Activated CD8-positive, alpha-beta memory T cell treated with anti-CD3 and anti-CD28 coated beads, Interleukin-2, amount 50 U/mL, for 1 hour (primary cell): ENCODE data around the gene SPPL3.
"Not testable (repeated sequence)": the region's sequence is repeated elsewhere in the genome, so short reads cannot be mapped to it uniquely, and the experiment has no call there.

Experiments used
- DNase-seq: peaks from one replicate; pipeline ENCODE4 v3.0.0-alpha.2; 2020; ENCODE audit errors: extremely low read depth

SPPL3 gene

GRCh38 chr12:120748242-120748641 is 155.9 kb downstream of the SPPL3 start:
- DNase-seq, result no peak

DNA sequence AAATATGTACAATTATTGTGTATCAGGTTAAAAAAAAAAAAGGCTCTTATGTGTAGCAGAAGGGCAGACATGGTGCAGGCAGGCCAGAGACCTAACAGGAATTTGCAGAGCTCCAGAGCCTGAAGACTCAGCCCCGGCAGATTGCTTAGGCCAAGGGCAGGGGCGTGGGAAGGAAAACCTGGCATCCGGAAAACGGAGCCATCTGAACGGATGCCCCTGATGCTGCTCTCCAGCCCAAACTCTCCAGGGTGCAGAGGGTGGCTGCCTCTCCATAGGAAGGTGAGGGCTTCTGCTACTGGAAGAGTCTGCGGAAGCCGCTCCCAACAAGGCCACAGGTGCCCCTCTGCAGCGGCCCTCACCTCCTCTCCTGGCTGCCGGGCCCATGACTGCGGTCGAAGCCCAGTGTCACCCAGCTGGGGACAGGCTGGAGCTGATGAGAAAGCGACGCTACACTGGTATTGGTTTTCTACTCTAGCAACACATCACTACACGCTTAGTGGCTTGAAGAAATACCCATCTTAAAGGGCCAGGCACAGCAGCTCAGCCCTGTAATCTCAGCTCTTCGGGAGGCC is 159.2 kb downstream of the SPPL3 start:
- no peak for DNase-seq

DNA sequence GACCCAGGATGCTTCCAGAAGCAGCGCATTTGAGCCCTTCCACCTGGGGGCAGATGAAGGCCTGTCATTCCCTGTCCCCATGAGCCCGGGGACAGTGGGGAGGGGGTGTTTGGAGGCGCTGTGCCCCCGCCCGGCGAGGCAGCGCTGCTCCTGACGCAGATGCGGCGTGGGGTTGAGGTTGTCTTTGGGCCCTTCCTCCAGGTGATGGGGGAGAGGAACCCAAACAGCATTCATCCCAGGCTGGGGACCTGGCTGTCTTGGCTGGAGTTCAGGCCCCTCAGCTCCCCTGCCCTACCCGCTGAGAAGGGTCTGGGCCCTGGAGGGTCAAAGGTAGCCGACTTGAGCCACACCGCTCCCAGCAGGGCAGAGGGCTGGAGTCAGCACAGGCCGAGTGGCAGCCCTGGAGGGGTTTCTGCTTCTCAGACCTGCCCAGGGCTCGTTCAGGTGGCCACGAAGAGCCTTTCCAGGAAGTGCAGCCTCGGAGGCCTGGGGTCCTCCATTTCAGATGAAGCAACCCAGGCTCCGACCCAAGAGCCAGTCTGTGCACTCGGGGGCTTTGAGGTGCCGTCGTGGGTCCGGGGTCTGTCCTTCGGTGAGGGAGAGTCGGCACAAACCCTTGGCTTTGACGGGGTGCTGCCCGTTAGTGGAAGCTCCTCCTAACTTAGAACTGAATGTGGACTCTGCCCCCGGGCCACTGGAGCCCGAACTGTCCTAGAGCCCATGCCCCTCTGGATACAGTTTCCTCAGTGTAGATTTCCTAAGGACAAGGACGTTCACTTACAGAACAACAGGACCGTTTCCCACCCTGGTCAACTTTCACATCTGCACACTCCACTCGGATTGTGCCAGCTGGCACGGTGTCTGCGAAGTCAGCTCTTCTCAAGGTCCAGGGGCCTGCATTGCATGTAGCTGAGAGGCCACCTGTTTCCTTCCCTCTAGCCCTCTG is 162.4 kb downstream of the SPPL3 start:
- DNase-seq, result no peak

GRCh38 chr12:120740871-120741270 is 163.3 kb downstream of the SPPL3 start:
- DNase-seq, result no peak

DNA sequence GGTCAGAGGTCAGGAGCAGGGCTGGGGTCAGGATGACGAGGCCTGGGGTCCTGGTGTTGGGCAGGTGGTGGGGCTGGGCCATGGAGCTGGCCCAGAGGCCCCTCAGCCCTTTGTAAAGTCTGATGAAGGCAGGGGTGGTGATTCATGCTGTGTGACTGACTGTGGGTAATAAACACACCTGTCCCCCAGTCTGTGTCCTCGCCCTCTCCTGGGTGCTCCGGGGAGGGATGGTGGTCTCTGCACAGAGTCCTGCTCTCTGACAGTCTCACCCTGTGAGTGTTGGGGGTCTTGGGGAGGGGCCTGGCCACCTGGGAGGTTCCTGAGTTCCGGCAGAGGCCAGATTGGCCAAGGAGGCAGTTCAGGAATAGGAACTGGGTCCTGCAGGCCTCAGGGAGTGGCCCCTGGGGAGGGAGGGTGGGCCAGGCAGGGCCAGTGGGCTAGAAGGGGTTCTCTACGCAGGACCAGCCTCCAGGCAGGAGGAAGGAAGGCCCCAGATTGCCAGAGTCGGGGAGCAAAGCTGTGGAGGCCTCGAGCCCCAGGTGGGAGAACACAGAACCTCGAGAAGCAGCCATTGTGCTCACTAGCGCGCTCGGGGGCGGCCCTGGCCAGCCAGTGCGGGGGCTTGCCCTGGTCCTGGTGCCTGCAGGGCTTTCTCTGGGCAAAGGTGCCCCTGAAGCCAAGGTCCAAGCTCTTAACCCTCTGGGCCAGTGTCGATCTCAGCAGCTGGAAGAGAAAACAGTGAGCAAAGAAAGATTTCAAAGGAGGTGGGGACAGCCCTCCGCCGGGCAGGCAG is 164.1 kb downstream of the SPPL3 start:
- no peak for DNase-seq

DNA sequence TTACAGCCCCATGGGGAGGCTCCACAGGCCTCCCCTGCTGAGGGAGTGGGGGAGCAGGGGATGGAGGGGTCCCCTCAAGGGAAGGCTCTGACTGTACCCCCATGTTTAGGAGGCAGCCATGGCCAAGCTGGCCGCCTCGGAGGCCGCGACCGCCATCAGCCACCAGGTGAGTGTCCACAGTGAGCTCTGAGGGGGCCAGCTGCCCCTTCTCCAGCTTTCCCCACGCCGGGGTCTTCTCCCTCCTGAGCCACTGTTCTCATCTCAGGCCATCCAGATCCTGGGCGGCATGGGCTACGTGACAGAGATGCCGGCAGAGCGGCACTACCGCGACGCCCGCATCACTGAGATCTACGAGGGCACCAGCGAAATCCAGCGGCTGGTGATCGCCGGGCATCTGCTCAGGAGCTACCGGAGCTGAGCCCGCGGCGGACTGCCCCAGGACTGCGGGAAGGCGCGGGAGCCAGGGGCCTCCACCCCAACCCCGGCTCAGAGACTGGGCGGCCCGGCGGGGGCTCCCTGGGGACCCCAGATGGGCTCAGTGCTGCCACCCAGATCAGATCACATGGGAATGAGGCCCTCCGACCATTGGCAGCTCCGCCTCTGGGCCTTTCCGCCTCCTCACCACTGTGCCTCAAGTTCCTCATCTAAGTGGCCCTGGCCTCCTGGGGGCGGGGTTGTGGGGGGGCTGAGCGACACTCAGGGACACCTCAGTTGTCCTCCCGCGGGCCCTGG is 165.0 kb downstream of the SPPL3 start:
- no peak for DNase-seq

GRCh38 chr12:120738252-120739030 is 165.7 kb downstream of the SPPL3 start:
- no peak for DNase-seq

- DNase-seq, result no peak
Observed at GRCh38 chr12:120737557-120738251, 166.5 kb downstream of the SPPL3 start.

GRCh38 chr12:120736404-120737331 is 167.5 kb downstream of the SPPL3 start:
- DNase-seq, result no peak

DNA sequence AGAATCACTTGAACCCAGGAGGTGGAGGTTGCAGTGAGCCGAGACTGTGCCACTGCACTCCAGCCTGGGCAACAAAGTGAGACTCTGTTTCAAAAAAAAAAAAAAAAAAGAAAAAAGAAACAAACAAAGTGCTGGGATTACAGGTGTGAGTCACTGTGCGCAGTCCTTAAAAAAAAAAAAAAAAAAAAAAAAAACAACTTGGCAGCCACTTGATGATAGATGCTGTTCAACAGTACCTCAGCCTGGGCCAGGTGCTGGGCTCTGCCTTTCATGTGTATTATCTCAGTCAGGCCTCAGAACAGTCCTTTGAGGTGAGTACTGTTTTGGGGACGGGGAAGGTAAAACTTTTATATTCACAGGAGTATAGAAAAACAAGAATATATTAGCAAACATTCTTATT is 169.0 kb downstream of the SPPL3 start:
- no peak for DNase-seq

GRCh38 chr12:120734210-120734609 is 169.9 kb downstream of the SPPL3 start:
- no peak for DNase-seq

DNA sequence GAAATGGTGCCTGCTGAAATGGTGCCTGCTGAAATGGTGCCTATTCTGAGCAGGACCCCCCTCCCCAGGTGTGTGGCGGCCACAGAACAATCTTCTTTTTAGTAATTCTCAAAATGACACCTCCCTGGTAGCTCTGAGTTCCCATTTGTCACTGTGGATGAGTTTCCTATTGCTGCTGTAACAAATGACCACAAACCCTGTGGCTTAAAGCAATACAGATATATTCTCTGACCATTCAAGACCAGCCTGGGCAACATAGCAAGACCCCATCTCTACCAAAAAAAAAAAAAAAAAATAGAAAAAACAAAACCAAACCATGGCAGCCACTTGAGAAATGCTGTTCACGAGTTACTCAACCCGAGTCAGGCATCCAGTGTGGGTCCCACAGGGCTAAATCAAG is 170.6 kb downstream of the SPPL3 start:
- DNase-seq, result no peak

DNA sequence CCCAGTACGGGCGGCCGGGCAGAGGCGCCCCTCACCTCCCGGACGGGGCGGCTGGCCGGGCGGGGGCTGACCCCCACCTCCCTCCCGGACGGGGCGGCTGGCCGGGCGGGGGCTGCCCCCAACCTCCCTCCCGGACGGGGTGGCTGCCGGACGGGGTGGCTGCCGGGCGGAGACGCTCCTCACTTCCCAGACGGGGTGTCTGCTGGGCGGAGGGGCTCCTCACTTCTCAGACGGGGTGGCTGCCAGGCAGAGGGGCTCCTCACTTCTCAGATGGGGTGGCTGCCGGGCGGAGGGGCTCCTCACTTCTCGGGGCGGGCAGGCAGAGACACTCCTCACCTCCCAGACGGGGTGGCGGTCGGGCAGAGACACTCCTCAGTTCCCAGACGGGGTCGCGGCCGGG is 172.0 kb downstream of the SPPL3 start:
- not testable (repeated sequence) for DNase-seq

GRCh38 chr12:120726961-120727360 is 177.2 kb downstream of the SPPL3 start:
- no peak for DNase-seq

- DNase-seq, result no peak
Observed at GRCh38 chr12:120726510-120726793, 177.7 kb downstream of the SPPL3 start.

GRCh38 chr12:120725659-120726509 is 178.3 kb downstream of the SPPL3 start, which contains the start of gene ACADS:
Gene ACADS (plus strand): TSS chr12:120725826. CDS start chr12:120725886, 60 bp downstream.
- peak; percentile 44 for DNase-seq

DNA sequence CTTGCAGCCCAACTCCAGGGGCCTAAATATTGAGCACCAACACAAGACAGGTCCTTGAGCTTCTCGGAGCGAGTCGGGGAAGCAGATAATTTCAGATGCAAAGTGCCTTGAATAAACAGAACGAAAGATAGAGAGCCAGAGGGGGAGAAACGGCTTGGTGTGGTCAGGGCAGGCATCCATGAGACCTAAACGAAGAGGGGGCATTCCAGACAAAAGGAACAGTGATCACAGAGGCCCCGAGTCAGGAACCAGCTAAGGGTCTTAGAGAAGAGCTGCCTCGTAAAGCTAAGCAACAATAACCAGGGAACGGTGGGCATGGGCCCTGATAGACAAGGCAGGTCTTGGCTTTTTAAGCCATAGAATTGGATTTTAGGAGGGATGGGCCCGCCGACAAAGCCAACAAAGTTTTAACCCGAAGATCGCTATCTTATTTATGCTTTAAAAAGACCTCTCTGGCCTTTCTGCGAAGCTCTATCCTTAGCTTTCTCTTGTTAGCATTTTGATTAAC is 179.0 kb downstream of the SPPL3 start:
- DNase-seq, result no peak

DNA sequence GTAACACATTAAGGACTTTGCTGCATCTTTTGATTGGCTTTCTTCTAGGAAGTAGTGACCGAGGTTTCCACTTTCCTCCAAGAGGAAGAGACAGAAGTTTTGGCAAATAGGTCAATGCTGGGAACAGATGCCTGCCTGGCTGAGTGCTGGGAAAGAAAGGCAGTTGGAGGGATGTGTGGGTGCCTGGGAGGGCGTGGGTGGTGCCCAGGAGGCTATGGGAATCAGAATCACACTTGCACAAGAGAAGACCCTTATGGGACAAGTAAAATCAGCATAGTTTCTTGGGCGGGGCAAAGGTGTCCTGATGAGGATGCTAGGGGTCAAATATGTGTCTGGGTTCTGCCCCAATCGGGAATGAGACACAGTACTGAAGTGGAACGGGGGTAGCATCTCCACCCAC is 179.4 kb downstream of the SPPL3 start:
- no peak for DNase-seq
